Tibial nerve (tissue), 4 donors: ENCODE measurements around the gene FBXL17. TPM values are rescaled to one million over a fixed set of nuclear protein-coding genes. Genes with fewer than 3 reads are reported as not detected.

ENCODE experiments used
- DNase-seq, 2 donors: peaks; one replicate each; pipeline ENCODE4 v3.0.0-alpha.2; 2019; ENCODE audit warnings: low spot score in 2 of 2
- H3K27ac ChIP-seq, 4 donors: fragments of 200-600 bp; sonication (generic) in 3 of 4; one replicate each; pipeline ENCODE4 v1.5.1; 2017 to 2019; ENCODE audit warnings: mild to moderate bottlenecking in 1 of 4
- H3K27me3 ChIP-seq, 2 donors: fragments of 200-600 bp; sonication (generic) in 1 of 2; one replicate each; pipeline versions ENCODE4 v1.5.1 to v1.6.0; 2017 to 2019
- H3K36me3 ChIP-seq, 3 donors: fragments of 200-600 bp; sonication (generic); one replicate each; pipeline ENCODE4 v1.5.1; 2018 to 2019
- H3K4me1 ChIP-seq, 4 donors: fragments of 200-600 bp; sonication (generic) in 3 of 4; one replicate each; pipeline ENCODE4 v1.5.1; 2017 to 2019
- H3K4me3 ChIP-seq, 4 donors: fragments of 200-600 bp; sonication (generic) in 3 of 4; one replicate each; pipeline ENCODE4 v1.5.1; 2017 to 2019; ENCODE audit warnings: mild to moderate bottlenecking in 1 of 4, moderate library complexity in 1 of 4
- H3K9me3 ChIP-seq, 4 donors: fragments of 200-600 bp; sonication (generic) in 3 of 4; one replicate each; pipeline ENCODE4 v1.5.1; 2017 to 2019
- CTCF ChIP-seq, 5 experiments: fragments of 200-600 bp in 3 of 5; fragments of 450-650 bp in 2 of 5; sonication (generic) in 3 of 5; IDR thresholded peaks; one replicate each; pipeline ENCODE4 v1.5.1; 2016 to 2019; ENCODE audit warnings: antibody characterized with exemption in 5 of 5, mild to moderate bottlenecking in 3 of 5, moderate library complexity in 2 of 5
- EP300 ChIP-seq, 2 donors: sonication (generic); formaldehyde crosslinking; IDR thresholded peaks; one replicate each; pipeline ENCODE4 v1.6.1; 2017; ENCODE audit warnings: antibody characterized with exemption in 2 of 2, mild to moderate bottlenecking in 1 of 2
- POLR2A ChIP-seq, 2 donors: fragments of 450-650 bp; IDR thresholded peaks; one replicate each; pipeline ENCODE4 v1.6.1; 2017; ENCODE audit warnings: antibody characterized with exemption in 2 of 2, mild to moderate bottlenecking in 2 of 2, moderate library complexity in 2 of 2
- WGBS, 2 donors: methylation state at CpG; one replicate each; pipeline ENCODE4 v1.1.5; 2018; 5-methylcytosine and 5-hydroxymethylcytosine counted together
- total RNA-seq, 4 donors: library from RNA; depleted of rRNA; stranded (reverse); fragments of >200 nt; gene quantifications; one replicate each; pipeline ENCODE4 v1.1.0, GENCODE V29; 2016

The FBXL17 gene
- total RNA-seq, 4 donors from 2014 or later = 16.5 to 19.0 (median 17.6) TPM

GRCh38 chr5:108238936-108239887, 142.7 kb downstream of the FBXL17 start:
- H3K4me3 ChIP-seq = no peak overlapping the region
- H3K9me3 ChIP-seq = no peaks in the 10 kb centered on the region
- peaks cover 0 to 5% (median 0%) of the 10 kb centered on the region in 3 donors for H3K36me3 ChIP-seq
- WGBS, 2 donors = 84 to 85% methylated on average over 10 of the region's 10 CpGs
- no peak overlapping the region for H3K27ac ChIP-seq
- no peaks in the 10 kb centered on the region for H3K27me3 ChIP-seq
- TF ChIP-seq EP300 (IDR thresholded peaks at IDR 0.05) (no peak), CTCF (IDR thresholded peaks at IDR 0.05) (no peak), POLR2A (IDR thresholded peaks at IDR 0.05) (no peak)
- H3K4me1 ChIP-seq = no peaks in the 10 kb centered on the region
- DNase-seq = no peak

- no peak for DNase-seq
- 87 to 91% methylated on average over 4 of the region's 4 CpGs for WGBS, 2 donors
- Histone ChIP-seq H3K4me1 (no peaks in the 10 kb centered on the region), H3K36me3 (peaks cover 0 to 5% (median 0%) of the 10 kb centered on the region in 3 donors), H3K4me3 (no peak overlapping the region), H3K9me3 (no peaks in the 10 kb centered on the region), H3K27ac (no peak overlapping the region), H3K27me3 (no peaks in the 10 kb centered on the region)
- TF ChIP-seq EP300 (IDR thresholded peaks at IDR 0.05) = no peak
- TF ChIP-seq POLR2A (IDR thresholded peaks at IDR 0.05) = no peak
- no peak for TF ChIP-seq CTCF (IDR thresholded peaks at IDR 0.05)
Observed at GRCh38 chr5:108238461-108238860, 143.4 kb downstream of the FBXL17 start.

GRCh38 chr5:108233617-108234155, 148.2 kb downstream of the FBXL17 start:
- H3K9me3 ChIP-seq = no peaks in the 10 kb centered on the region
- no peak for DNase-seq
- no peaks in the 10 kb centered on the region for H3K4me1 ChIP-seq
- no peak overlapping the region for H3K4me3 ChIP-seq
- WGBS, 2 donors = 50 to 61% methylated on average over 3 of the region's 3 CpGs
- H3K36me3 ChIP-seq = peaks cover 0 to 11% (median 0%) of the 10 kb centered on the region in 3 donors
- H3K27me3 ChIP-seq = no peaks in the 10 kb centered on the region
- no peak overlapping the region for H3K27ac ChIP-seq
- no peak for TF ChIP-seq POLR2A (IDR thresholded peaks at IDR 0.05)
- TF ChIP-seq CTCF (IDR thresholded peaks at IDR 0.05) = no peak
- no peak for TF ChIP-seq EP300 (IDR thresholded peaks at IDR 0.05)

- no peak for TF ChIP-seq EP300 (IDR thresholded peaks at IDR 0.05)
- TF ChIP-seq CTCF (IDR thresholded peaks at IDR 0.05) = no peak
- no peak for TF ChIP-seq POLR2A (IDR thresholded peaks at IDR 0.05)
- no peak for DNase-seq
- H3K27me3 ChIP-seq = no peaks in the 10 kb centered on the region
- no peaks in the 10 kb centered on the region for H3K9me3 ChIP-seq
- no peaks in the 10 kb centered on the region for H3K4me1 ChIP-seq
- H3K4me3 ChIP-seq = no peak overlapping the region
- no peak overlapping the region for H3K27ac ChIP-seq
- H3K36me3 ChIP-seq = peaks cover 0 to 11% (median 0%) of the 10 kb centered on the region in 3 donors
Observed at GRCh38 chr5:108232805-108233204, 149.1 kb downstream of the FBXL17 start.

GRCh38 chr5:108222011-108222410, 159.9 kb downstream of the FBXL17 start:
- Histone ChIP-seq H3K27ac (no peak overlapping the region), H3K4me1 (no peaks in the 10 kb centered on the region), H3K4me3 (no peak overlapping the region), H3K27me3 (no peaks in the 10 kb centered on the region), H3K36me3 (peaks cover 0 to 10% (median 0%) of the 10 kb centered on the region in 3 donors), H3K9me3 (no peaks in the 10 kb centered on the region)
- no peak for DNase-seq
- TF ChIP-seq POLR2A (IDR thresholded peaks at IDR 0.05) (no peak), EP300 (IDR thresholded peaks at IDR 0.05) (no peak), CTCF (IDR thresholded peaks at IDR 0.05) (no peak)
